Liver (tissue), 9 donors: ENCODE measurements around the gene PRR16. TPM values are rescaled to one million over a fixed set of nuclear protein-coding genes. Genes with fewer than 3 reads are reported as not detected.

ENCODE experiments used
- DNase-seq: peaks from one replicate; pipeline ENCODE4 v3.0.0-alpha.2; 2017; ENCODE audit warnings: low spot score
- H3K27ac ChIP-seq, 2 donors: one replicate each; pipeline ENCODE4 v1.7.0; 2013; ENCODE audit warnings: inconsistent platforms in 2 of 2, low read length in 2 of 2, control low read depth in 1 of 2, low read depth in 1 of 2, mild to moderate bottlenecking in 1 of 2
- H3K27me3 ChIP-seq, 4 donors: one replicate each; pipeline versions ENCODE4 v1.6.1 to v1.7.0; 2013; ENCODE audit warnings: low read length in 3 of 4, inconsistent platforms in 1 of 4, mild to moderate bottlenecking in 1 of 4, moderate library complexity in 1 of 4; ENCODE audit not compliant: control insufficient read depth in 4 of 4, insufficient read depth in 4 of 4
- H3K36me3 ChIP-seq, 4 donors: one replicate each; pipeline versions ENCODE4 v1.6.1 to v1.7.0; 2013; ENCODE audit warnings: low read length in 3 of 4, mild to moderate bottlenecking in 3 of 4, low read depth in 1 of 4, moderate library complexity in 1 of 4; ENCODE audit not compliant: control insufficient read depth in 4 of 4, insufficient read depth in 3 of 4
- H3K4me1 ChIP-seq, 4 donors: one replicate each; pipeline versions ENCODE4 v1.6.1 to v1.7.0; 2013; ENCODE audit warnings: low read length in 3 of 4, mild to moderate bottlenecking in 3 of 4, moderate library complexity in 1 of 4; ENCODE audit not compliant: control insufficient read depth in 4 of 4, insufficient read depth in 4 of 4
- H3K4me3 ChIP-seq, 3 donors: one replicate each; pipeline versions ENCODE4 v1.6.1 to v1.7.0; 2013; ENCODE audit warnings: low read length in 3 of 3, control low read depth in 1 of 3, low read depth in 1 of 3, mild to moderate bottlenecking in 1 of 3
- H3K9ac ChIP-seq, 2 donors: one replicate each; pipeline ENCODE4 v1.7.0; 2013; ENCODE audit warnings: low read length in 2 of 2, mild to moderate bottlenecking in 2 of 2, moderate library complexity in 2 of 2, control low read depth in 1 of 2, low read depth in 1 of 2
- H3K9me3 ChIP-seq, 4 donors: one replicate each; pipeline versions ENCODE4 v1.6.1 to v1.7.0; 2013; ENCODE audit warnings: low read length in 3 of 4; ENCODE audit not compliant: control insufficient read depth in 4 of 4
- ATF3 ChIP-seq: IDR thresholded peaks from 2 replicates; pipeline ENCODE4 v1.6.1; 2016; ENCODE audit warnings: antibody characterized with exemption
- CTCF ChIP-seq: fragments of 150-350 bp; IDR thresholded peaks from 2 replicates; pipeline ENCODE4 v1.5.1; 2017; ENCODE audit warnings: improper control_type of control experiment, low read depth, low read length; ENCODE audit not compliant: missing input control
- EGR1 ChIP-seq, 2 donors: IDR thresholded peaks; 2 replicates each; pipeline ENCODE4 v1.6.1; 2016 to 2018; ENCODE audit warnings: antibody characterized with exemption in 2 of 2, low read depth in 2 of 2
- FOXA2 ChIP-seq: IDR thresholded peaks from 2 replicates; pipeline ENCODE4 v1.6.1; 2016; ENCODE audit warnings: antibody characterized with exemption
- GABPA ChIP-seq, 2 donors: IDR thresholded peaks in 1 of 2; conservative IDR thresholded peaks in 1 of 2; 2 replicates each; pipeline ENCODE4 v1.6.1; 2016; ENCODE audit warnings: antibody characterized with exemption in 2 of 2, mild to moderate bottlenecking in 1 of 2, moderate library complexity in 1 of 2
- HNF4A ChIP-seq, 2 donors: conservative IDR thresholded peaks; 2 replicates each; pipeline ENCODE4 v1.6.1; 2016; ENCODE audit warnings: antibody characterized with exemption in 2 of 2, mild to moderate bottlenecking in 2 of 2
- HNF4G ChIP-seq: IDR thresholded peaks from 2 replicates; pipeline ENCODE4 v1.6.1; 2016; ENCODE audit warnings: antibody characterized with exemption
- JUND ChIP-seq, 2 donors: IDR thresholded peaks; 2 replicates each; pipeline ENCODE4 v1.6.1; 2016; ENCODE audit warnings: antibody characterized with exemption in 2 of 2
- NR2F2 ChIP-seq: IDR thresholded peaks from 2 replicates; pipeline ENCODE4 v1.6.1; 2016; ENCODE audit warnings: antibody characterized with exemption
- RAD21 ChIP-seq, 2 donors: IDR thresholded peaks; 2 replicates each; pipeline ENCODE4 v1.6.1; 2016; ENCODE audit warnings: antibody characterized with exemption in 2 of 2, mild to moderate bottlenecking in 2 of 2
- REST ChIP-seq: IDR thresholded peaks from 2 replicates; pipeline ENCODE4 v1.6.1; 2016; ENCODE audit warnings: antibody characterized with exemption, mild to moderate bottlenecking
- RXRA ChIP-seq, 2 donors: IDR thresholded peaks; 2 replicates each; pipeline ENCODE4 v1.6.1; 2017 to 2018; ENCODE audit warnings: antibody characterized with exemption in 2 of 2, mild to moderate bottlenecking in 1 of 2
- SP1 ChIP-seq: IDR thresholded peaks from 2 replicates; pipeline ENCODE4 v1.6.1; 2018; ENCODE audit warnings: antibody characterized with exemption, mild to moderate bottlenecking
- YY1 ChIP-seq: IDR thresholded peaks from 2 replicates; pipeline ENCODE4 v1.6.1; 2016; ENCODE audit warnings: antibody characterized with exemption, mild to moderate bottlenecking
- WGBS: extraction: QIAGEN DNeasy Blood & Tissue Kit; methylation state at CpG from one replicate; pipeline ENCODE4 v1.1.7; 2013; 5-methylcytosine and 5-hydroxymethylcytosine counted together
- polyA plus RNA-seq, 2 donors: library from polyadenylated mRNA; stranded (reverse) in 1 of 2; unstranded in 1 of 2; fragments of 200-250 nt in 1 of 2; fragments of >200 nt in 1 of 2; fragmentation: Nextera tagmentation in 1 of 2; extraction: Ambion mirVana in 1 of 2; gene quantifications; one replicate each; pipeline versions ENCODE4 v1.2.1 to v1.2.3, GENCODE V29; 2013 to 2015
- total RNA-seq, 2 donors: library from RNA; depleted of rRNA; stranded (reverse); fragments of >200 nt; gene quantifications; one replicate each; pipeline ENCODE4 v1.2.3, GENCODE V29; 2014
- TF ChIP-seq, protein P1 (sequence below): IDR thresholded peaks from 2 replicates; pipeline ENCODE4 v1.6.1; 2016; ENCODE audit warnings: antibody characterized with exemption
- TF ChIP-seq, protein P2 (sequence below): IDR thresholded peaks from 2 replicates; pipeline ENCODE4 v1.6.1; 2016; ENCODE audit warnings: antibody characterized with exemption
- donor health status: healthy.
- donor health status: healthy.
- donor health status: healthy.
- donor health status: healthy.
- donor health status: healthy.

Gene PRR16
- total and polyA plus RNA-seq, 4 donors, result 0.14 to 0.42 (median 0.21) TPM

- DNase-seq, result no peak
- no peaks in the 10 kb centered on the region for H3K36me3 ChIP-seq
- no peak overlapping the region for H3K4me3 ChIP-seq
- H3K27ac ChIP-seq, result no peak overlapping the region
- TF ChIP-seq HNF4G (no peak), RXRA (IDR thresholded peaks at IDR 0.05) (no peak), ATF3 (no peak), SP1 (no peak), YY1 (no peak), FOXA2 (no peak), RAD21 (IDR thresholded peaks at IDR 0.05) (no peak), CTCF (no peak), GABPA (IDR thresholded peaks at IDR 0.05 in 1 of 2, conservative IDR thresholded peaks at IDR 0.05 in 1 of 2) (no peak), EGR1 (IDR thresholded peaks at IDR 0.05; ENCODE audit: low read depth in 2 of 2) (no peak), REST (no peak), HNF4A (conservative IDR thresholded peaks at IDR 0.05) (no peak), NR2F2 (no peak), JUND (IDR thresholded peaks at IDR 0.05) (no peak)
- TF ChIP-seq, protein P1, sequence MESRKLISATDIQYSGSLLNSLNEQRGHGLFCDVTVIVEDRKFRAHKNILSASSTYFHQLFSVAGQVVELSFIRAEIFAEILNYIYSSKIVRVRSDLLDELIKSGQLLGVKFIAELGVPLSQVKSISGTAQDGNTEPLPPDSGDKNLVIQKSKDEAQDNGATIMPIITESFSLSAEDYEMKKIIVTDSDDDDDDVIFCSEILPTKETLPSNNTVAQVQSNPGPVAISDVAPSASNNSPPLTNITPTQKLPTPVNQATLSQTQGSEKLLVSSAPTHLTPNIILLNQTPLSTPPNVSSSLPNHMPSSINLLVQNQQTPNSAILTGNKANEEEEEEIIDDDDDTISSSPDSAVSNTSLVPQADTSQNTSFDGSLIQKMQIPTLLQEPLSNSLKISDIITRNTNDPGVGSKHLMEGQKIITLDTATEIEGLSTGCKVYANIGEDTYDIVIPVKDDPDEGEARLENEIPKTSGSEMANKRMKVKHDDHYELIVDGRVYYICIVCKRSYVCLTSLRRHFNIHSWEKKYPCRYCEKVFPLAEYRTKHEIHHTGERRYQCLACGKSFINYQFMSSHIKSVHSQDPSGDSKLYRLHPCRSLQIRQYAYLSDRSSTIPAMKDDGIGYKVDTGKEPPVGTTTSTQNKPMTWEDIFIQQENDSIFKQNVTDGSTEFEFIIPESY, result no peak
- TF ChIP-seq, protein P2, sequence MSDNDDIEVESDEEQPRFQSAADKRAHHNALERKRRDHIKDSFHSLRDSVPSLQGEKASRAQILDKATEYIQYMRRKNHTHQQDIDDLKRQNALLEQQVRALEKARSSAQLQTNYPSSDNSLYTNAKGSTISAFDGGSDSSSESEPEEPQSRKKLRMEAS, result no peak
- no peaks in the 10 kb centered on the region for H3K4me1 ChIP-seq
- no peaks in the 10 kb centered on the region for H3K27me3 ChIP-seq
- no peak overlapping the region for H3K9ac ChIP-seq
- no peaks in the 10 kb centered on the region for H3K9me3 ChIP-seq
Observed at GRCh38 chr5:120706877-120707276, 242.8 kb downstream of the PRR16 start.

GRCh38 chr5:120717381-120717780 lies 253.3 kb downstream of the PRR16 start:
- H3K27ac ChIP-seq, result no peak overlapping the region
- DNase-seq, result no peak
- WGBS, result 73% methylated on average over 3 of the region's 3 CpGs
- H3K4me1 ChIP-seq, result no peaks in the 10 kb centered on the region
- H3K27me3 ChIP-seq, result no peaks in the 10 kb centered on the region
- TF ChIP-seq GABPA (IDR thresholded peaks at IDR 0.05 in 1 of 2, conservative IDR thresholded peaks at IDR 0.05 in 1 of 2), result no peak
- H3K4me3 ChIP-seq, result no peak overlapping the region
- H3K36me3 ChIP-seq, result no peaks in the 10 kb centered on the region
- no peak overlapping the region for H3K9ac ChIP-seq
- H3K9me3 ChIP-seq, result no peaks in the 10 kb centered on the region
